ENCODE data around the gene GABARAPL1.

Gene GABARAPL1

DNA sequence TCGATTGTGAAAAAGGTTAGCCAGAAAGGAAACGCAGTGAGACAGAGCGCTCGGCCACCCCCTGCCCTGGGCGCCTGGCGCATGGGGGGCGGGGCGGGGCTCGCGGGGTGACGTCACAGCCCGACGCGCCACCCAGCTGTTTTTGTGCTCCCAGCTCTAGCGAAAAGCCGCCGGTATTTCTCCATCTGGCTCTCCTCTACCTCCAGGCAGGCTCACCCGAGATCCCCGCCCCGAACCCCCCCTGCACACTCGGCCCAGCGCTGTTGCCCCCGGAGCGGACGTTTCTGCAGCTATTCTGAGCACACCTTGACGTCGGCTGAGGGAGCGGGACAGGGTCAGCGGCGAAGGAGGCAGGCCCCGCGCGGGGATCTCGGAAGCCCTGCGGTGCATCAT lies at the start of gene GABARAPL1:
GABARAPL1 (plus strand) TSS at position 139 of the 393 bp plus-strand sequence; CDS start at position 392, 253 bp downstream.
- TF ChIP-seq CTCF (IDR thresholded peaks at IDR 0.05; ENCODE audit: insufficient read depth, missing control alignments): no peak
- peak; percentile 55 for DNase-seq (ENCODE audit: insufficient read length, low spot score)
- no peak for FAIRE-seq

GRCh38 chr12:10163084-10163483 lies 49.6 kb upstream of the GABARAPL1 start:
- no peak for FAIRE-seq
- no peak for DNase-seq (ENCODE audit: insufficient read length, low spot score)
- no peak for TF ChIP-seq CTCF (IDR thresholded peaks at IDR 0.05; ENCODE audit: insufficient read depth, missing control alignments)

DNA sequence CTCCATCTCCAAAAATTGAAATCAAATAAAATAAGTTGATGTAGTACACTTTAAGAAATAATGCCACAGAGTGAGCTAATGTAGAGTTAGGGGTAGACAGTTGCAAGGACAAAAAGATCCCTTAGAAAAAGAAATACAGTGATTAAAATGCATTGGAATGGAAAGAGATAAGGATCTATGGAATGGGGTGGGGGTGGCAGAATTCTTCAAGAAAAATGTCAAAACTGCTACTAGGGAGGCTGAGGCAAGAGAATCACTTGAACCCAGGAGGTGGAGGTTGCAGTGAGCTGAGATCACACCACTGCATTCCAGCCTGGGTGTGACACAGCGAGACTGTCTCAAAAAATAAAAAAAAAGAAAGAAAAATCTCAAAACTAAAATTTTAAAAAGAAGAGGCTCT lies 47.3 kb upstream of the GABARAPL1 start:
- no peak for TF ChIP-seq CTCF (IDR thresholded peaks at IDR 0.05; ENCODE audit: insufficient read depth, missing control alignments)
- no peak for FAIRE-seq
- DNase-seq (ENCODE audit: insufficient read length, low spot score): no peak

DNA sequence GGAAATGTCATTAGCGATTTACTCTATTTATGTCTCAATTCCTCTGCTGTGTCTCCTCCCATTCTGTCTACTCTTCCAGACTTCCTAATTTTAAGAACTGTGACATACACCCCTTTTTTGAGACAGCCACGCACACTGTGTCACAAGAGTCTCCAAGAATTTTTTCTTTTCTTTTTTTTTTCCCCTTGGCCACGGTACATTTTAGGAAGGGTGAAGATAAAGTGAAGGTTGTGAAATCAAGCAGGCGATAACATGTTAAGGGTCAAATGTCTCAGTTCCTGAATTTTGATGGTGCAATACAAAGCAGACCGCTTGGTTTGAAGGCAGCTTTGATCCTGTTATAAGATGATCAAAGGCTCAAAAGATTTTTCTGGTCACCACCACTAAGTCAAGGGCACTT lies 45.1 kb upstream of the GABARAPL1 start:
- FAIRE-seq (no peak), DNase-seq (ENCODE audit: insufficient read length, low spot score) (no peak)
- TF ChIP-seq CTCF (IDR thresholded peaks at IDR 0.05; ENCODE audit: insufficient read depth, missing control alignments): no peak

- no peak for FAIRE-seq
- no peak for DNase-seq (ENCODE audit: insufficient read length, low spot score)
These were observed 43.6 kb upstream of the GABARAPL1 start for GRCh38 chr12:10169104-10169503.

GRCh38 chr12:10170216-10170615 lies 42.5 kb upstream of the GABARAPL1 start:
- no peak for TF ChIP-seq CTCF (IDR thresholded peaks at IDR 0.05; ENCODE audit: insufficient read depth, missing control alignments)
- no peak for FAIRE-seq
- DNase-seq (ENCODE audit: insufficient read length, low spot score): no peak

More at GRCh38 chr12:10169104-10169503, 43.6 kb upstream of the GABARAPL1 start:
- no peak for TF ChIP-seq CTCF (IDR thresholded peaks at IDR 0.05; ENCODE audit: insufficient read depth, missing control alignments)

- DNase-seq (ENCODE audit: insufficient read length, low spot score) (no peak), FAIRE-seq (no peak)
These were observed 40.5 kb upstream of the GABARAPL1 start, which contains the start of gene OLR1 for GRCh38 chr12:10171973-10172728. OLR1 (minus strand) TSS chr12:10172132; CDS start chr12:10172077, 55 bp downstream.

More at GRCh38 chr12:10171973-10172728, 40.5 kb upstream of the GABARAPL1 start, which contains the start of gene OLR1:
- no peak for TF ChIP-seq CTCF (IDR thresholded peaks at IDR 0.05; ENCODE audit: insufficient read depth, missing control alignments)

All from D721Med (cell line).